ENCODE data around the gene PRCD. TPM values are rescaled to one million over a fixed set of nuclear protein-coding genes. Genes with fewer than 3 reads are reported as not detected.
"Not testable (repeated sequence)": the region's sequence is repeated elsewhere in the genome, so short reads cannot be mapped to it uniquely, and the experiment has no call there.

The PRCD gene
- total and polyA plus RNA-seq, 2 donors (not counting 1 experiment from before 2014, with no cell fraction given), result 18.0 to 30.6 TPM

- DNase-seq (no peak), ATAC-seq (ENCODE audit: low read depth) (no peak)
- Mint-ChIP-seq H3K9me3 (ENCODE audit: insufficient read depth) (no peaks in the 10 kb centered on the region), H3K4me1 (peaks cover 55% of the 10 kb centered on the region), H3K27ac (peak overlapping the region; percentile 2), H3K4me3 (no peak overlapping the region), H3K27me3 (no peaks in the 10 kb centered on the region)
- H3K4me1 ChIP-seq (ENCODE audit: control insufficient read depth in 2 of 2, insufficient read depth in 2 of 2, low read length in 2 of 2), result peaks cover 20 to 34% of the 10 kb centered on the region in 2 donors
- ChIA-PET CTCF (interaction anchor here (0.6 to 7.1 kb wide), 2 partner anchors 25 to 61 kb away, joined by 5 to 84 read pairs; no protein-coding TSS in a partner anchor), POLR2A (no interaction called here)
- H4K20me1 ChIP-seq (ENCODE audit: control insufficient read depth, insufficient read depth, low read length, poor library complexity, severe bottlenecking), result peaks cover 38% of the 10 kb centered on the region
- H2AFZ ChIP-seq (ENCODE audit: insufficient read depth, low read depth, low read length, poor library complexity, severe bottlenecking), result no peak overlapping the region
- H3K9ac ChIP-seq (ENCODE audit: low read length), result no peak overlapping the region
- H3K4me3 ChIP-seq (ENCODE audit: control extremely low read depth in 1 of 5, extremely low read depth in 1 of 5, insufficient read depth in 1 of 5, low read depth in 2 of 5, low read length in 4 of 5), result no peak overlapping the region
- H3K9me3 ChIP-seq (ENCODE audit: control extremely low read depth in 1 of 3, control insufficient read depth in 2 of 3, insufficient read depth in 1 of 3, low read length in 2 of 3), result no peaks in the 10 kb centered on the region
- no peaks in the 10 kb centered on the region for H3K27me3 ChIP-seq (replicated peaks in 1 of 4; ENCODE audit: control extremely low read depth in 1 of 4, control insufficient read depth in 3 of 4, insufficient read depth in 4 of 4, low read length in 3 of 4)
- intact Hi-C loops (cut with micrococcal nuclease), result no loop called here
- WGBS (ENCODE audit: insufficient coverage), result no CpG with 5 or more reads among the region's 6 CpGs
- H3K4me2 ChIP-seq (replicated peaks; ENCODE audit: low read depth, low read length, poor library complexity, severe bottlenecking), result no peak overlapping the region
- TF ChIP-seq EZH2 (IDR thresholded peaks at IDR 0.05; ENCODE audit: borderline replicate concordance, insufficient read depth, low read depth, low read length, poor library complexity, severe bottlenecking), result no peak
- TF ChIP-seq CTCF (IDR thresholded peaks at IDR 0.05), result no peak
- H3K27ac ChIP-seq (ENCODE audit: low read length in 2 of 2), result no peak overlapping the region
- peaks cover 1 to 38% of the 10 kb centered on the region in 2 experiments for H3K36me3 ChIP-seq (replicated peaks in 1 of 2; ENCODE audit: control extremely low read depth in 1 of 2, control insufficient read depth in 1 of 2, extremely low read depth in 1 of 2, insufficient read depth in 2 of 2, low read length in 1 of 2)
- H3K79me2 ChIP-seq (ENCODE audit: control insufficient read depth, insufficient read depth, low read length), result peaks cover 33% of the 10 kb centered on the region
These were observed 22.9 kb downstream of the PRCD start for GRCh38 chr17:76562734-76563148.

DNA sequence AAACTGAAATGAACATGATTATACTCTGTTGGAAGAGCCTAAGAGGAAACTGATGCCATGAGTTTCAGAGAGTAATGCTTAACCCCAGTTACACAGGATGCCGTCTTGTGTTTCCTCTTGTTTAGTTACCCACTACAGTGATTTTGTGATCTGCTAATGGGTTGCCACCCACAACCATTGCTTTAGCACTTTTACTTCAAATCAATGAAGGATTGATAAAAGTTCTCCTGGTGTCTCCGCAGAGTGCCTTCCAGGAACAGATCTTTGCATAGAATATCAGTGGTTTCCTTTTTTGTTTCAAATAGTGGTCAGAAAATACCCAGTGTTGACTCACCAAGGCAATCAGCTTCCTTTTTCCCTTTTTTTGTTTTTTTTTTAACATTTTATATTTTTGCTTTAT lies 23.5 kb downstream of the PRCD start:
- H3K4me2 ChIP-seq (replicated peaks; ENCODE audit: low read depth, low read length, poor library complexity, severe bottlenecking); H3K27ac ChIP-seq (ENCODE audit: low read length in 2 of 2); intact Hi-C loops (cut with micrococcal nuclease); ATAC-seq (ENCODE audit: low read depth); H3K4me3 Mint-ChIP-seq; H3K27ac Mint-ChIP-seq; H3K9me3 Mint-ChIP-seq (ENCODE audit: insufficient read depth); POLR2A ChIA-PET; H3K4me3 ChIP-seq (ENCODE audit: control extremely low read depth in 1 of 5, extremely low read depth in 1 of 5, insufficient read depth in 1 of 5, low read depth in 2 of 5, low read length in 4 of 5); H3K27me3 ChIP-seq (replicated peaks in 1 of 4; ENCODE audit: control extremely low read depth in 1 of 4, control insufficient read depth in 3 of 4, insufficient read depth in 4 of 4, low read length in 3 of 4); H3K9me3 ChIP-seq (ENCODE audit: control extremely low read depth in 1 of 3, control insufficient read depth in 2 of 3, insufficient read depth in 1 of 3, low read length in 2 of 3); H3K27me3 Mint-ChIP-seq; H3K9ac ChIP-seq (ENCODE audit: low read length); CTCF ChIA-PET; H2AFZ ChIP-seq (ENCODE audit: insufficient read depth, low read depth, low read length, poor library complexity, severe bottlenecking); DNase-seq: not testable (repeated sequence)
- peaks cover 41% of the 10 kb centered on the region for H4K20me1 ChIP-seq (ENCODE audit: control insufficient read depth, insufficient read depth, low read length, poor library complexity, severe bottlenecking)
- peaks cover 24 to 35% of the 10 kb centered on the region in 2 donors for H3K4me1 ChIP-seq (ENCODE audit: control insufficient read depth in 2 of 2, insufficient read depth in 2 of 2, low read length in 2 of 2)
- peaks cover 27% of the 10 kb centered on the region for H3K79me2 ChIP-seq (ENCODE audit: control insufficient read depth, insufficient read depth, low read length)
- peaks cover 1 to 38% of the 10 kb centered on the region in 2 experiments for H3K36me3 ChIP-seq (replicated peaks in 1 of 2; ENCODE audit: control extremely low read depth in 1 of 2, control insufficient read depth in 1 of 2, extremely low read depth in 1 of 2, insufficient read depth in 2 of 2, low read length in 1 of 2)
- no CpG with 5 or more reads among the region's 2 CpGs for WGBS (ENCODE audit: insufficient coverage)
- peaks cover 55% of the 10 kb centered on the region for H3K4me1 Mint-ChIP-seq

- H3K4me1 ChIP-seq (ENCODE audit: control insufficient read depth in 2 of 2, insufficient read depth in 2 of 2, low read length in 2 of 2), result peaks cover 19 to 27% of the 10 kb centered on the region in 2 donors
- H3K4me2 ChIP-seq (replicated peaks; ENCODE audit: low read depth, low read length, poor library complexity, severe bottlenecking); H3K4me3 ChIP-seq (ENCODE audit: control extremely low read depth in 1 of 5, extremely low read depth in 1 of 5, insufficient read depth in 1 of 5, low read depth in 2 of 5, low read length in 4 of 5); DNase-seq; H3K9me3 Mint-ChIP-seq (ENCODE audit: insufficient read depth); POLR2A ChIA-PET; H3K27me3 Mint-ChIP-seq; H3K27ac ChIP-seq (ENCODE audit: low read length in 2 of 2); H3K9ac ChIP-seq (ENCODE audit: low read length); H3K27me3 ChIP-seq (replicated peaks in 1 of 4; ENCODE audit: control extremely low read depth in 1 of 4, control insufficient read depth in 3 of 4, insufficient read depth in 4 of 4, low read length in 3 of 4); intact Hi-C loops (cut with micrococcal nuclease); H3K4me3 Mint-ChIP-seq; H3K9me3 ChIP-seq (ENCODE audit: control extremely low read depth in 1 of 3, control insufficient read depth in 2 of 3, insufficient read depth in 1 of 3, low read length in 2 of 3); H2AFZ ChIP-seq (ENCODE audit: insufficient read depth, low read depth, low read length, poor library complexity, severe bottlenecking); H3K79me2 ChIP-seq (ENCODE audit: control insufficient read depth, insufficient read depth, low read length); ATAC-seq (ENCODE audit: low read depth); H3K27ac Mint-ChIP-seq: not testable (repeated sequence)
- CTCF ChIA-PET, result interaction anchor here (2.9 kb wide), 1 partner anchor 7 kb away, joined by 19 read pairs; no protein-coding TSS in a partner anchor
- peaks cover 0 to 34% of the 10 kb centered on the region in 2 experiments for H3K36me3 ChIP-seq (replicated peaks in 1 of 2; ENCODE audit: control extremely low read depth in 1 of 2, control insufficient read depth in 1 of 2, extremely low read depth in 1 of 2, insufficient read depth in 2 of 2, low read length in 1 of 2)
- H4K20me1 ChIP-seq (ENCODE audit: control insufficient read depth, insufficient read depth, low read length, poor library complexity, severe bottlenecking), result peaks cover 31% of the 10 kb centered on the region
- WGBS (ENCODE audit: insufficient coverage), result no CpG with 5 or more reads among the region's 8 CpGs
- peaks cover 46% of the 10 kb centered on the region for H3K4me1 Mint-ChIP-seq
These were observed 25.3 kb downstream of the PRCD start for GRCh38 chr17:76564991-76565727.
